Spinal cord (tissue), 10 donors: ENCODE results near the gene LRP1B. TPM values are rescaled to one million over a fixed set of nuclear protein-coding genes. Genes with fewer than 3 reads are reported as not detected.

ENCODE experiments used
- DNase-seq, 6 donors: peaks; one replicate each; pipeline versions ENCODE4 v3.0.0 to v3.0.0-alpha.2; 2013 to 2015; ENCODE audit warnings: low spot score in 6 of 6, low read depth in 4 of 6
- H3K27ac ChIP-seq: one replicate; pipeline ENCODE4 v1.5.1; 2013; ENCODE audit warnings: low read depth, low read length, control low read depth
- H3K27me3 ChIP-seq: one replicate; pipeline ENCODE4 v1.6.1; 2013; ENCODE audit warnings: low read length; ENCODE audit not compliant: control insufficient read depth, insufficient read depth
- H3K36me3 ChIP-seq: one replicate; pipeline ENCODE4 v1.6.1; 2013; ENCODE audit warnings: low read length; ENCODE audit not compliant: control insufficient read depth, insufficient read depth
- H3K4me1 ChIP-seq: one replicate; pipeline ENCODE4 v1.6.1; 2013; ENCODE audit warnings: low read length; ENCODE audit not compliant: control insufficient read depth, insufficient read depth
- H3K4me3 ChIP-seq: one replicate; pipeline ENCODE4 v1.5.1; 2013; ENCODE audit warnings: low read depth, low read length, control low read depth
- H3K9me3 ChIP-seq: one replicate; pipeline ENCODE4 v1.6.1; 2013; ENCODE audit warnings: low read length; ENCODE audit not compliant: control insufficient read depth, insufficient read depth
- WGBS: methylation state at CpG from one replicate; pipeline ENCODE4 v1.1.5; 2013; ENCODE audit warnings: missing lambda C conversion rate; ENCODE audit not compliant: insufficient coverage; 5-methylcytosine and 5-hydroxymethylcytosine counted together
- polyA plus RNA-seq, 2 donors: library from polyadenylated mRNA; unstranded; fragments of 120-200 nt; gene quantifications; one replicate each; pipeline ENCODE4 v1.2.1, GENCODE V29; 2013; ENCODE audit not compliant: insufficient read length in 2 of 2
- total RNA-seq, 2 donors: library from RNA; depleted of rRNA in 1 of 2; stranded (reverse); fragments of 120-200 nt in 1 of 2; fragments of >200 nt in 1 of 2; gene quantifications; one replicate each; pipeline versions ENCODE4 v1.2.3 to v1.2.4, GENCODE V29; 2013 to 2014
- donor health status: healthy.

LRP1B gene
- total and polyA plus RNA-seq, 4 donors, result 22.1 to 70.2 (median 32.1) TPM

DNA sequence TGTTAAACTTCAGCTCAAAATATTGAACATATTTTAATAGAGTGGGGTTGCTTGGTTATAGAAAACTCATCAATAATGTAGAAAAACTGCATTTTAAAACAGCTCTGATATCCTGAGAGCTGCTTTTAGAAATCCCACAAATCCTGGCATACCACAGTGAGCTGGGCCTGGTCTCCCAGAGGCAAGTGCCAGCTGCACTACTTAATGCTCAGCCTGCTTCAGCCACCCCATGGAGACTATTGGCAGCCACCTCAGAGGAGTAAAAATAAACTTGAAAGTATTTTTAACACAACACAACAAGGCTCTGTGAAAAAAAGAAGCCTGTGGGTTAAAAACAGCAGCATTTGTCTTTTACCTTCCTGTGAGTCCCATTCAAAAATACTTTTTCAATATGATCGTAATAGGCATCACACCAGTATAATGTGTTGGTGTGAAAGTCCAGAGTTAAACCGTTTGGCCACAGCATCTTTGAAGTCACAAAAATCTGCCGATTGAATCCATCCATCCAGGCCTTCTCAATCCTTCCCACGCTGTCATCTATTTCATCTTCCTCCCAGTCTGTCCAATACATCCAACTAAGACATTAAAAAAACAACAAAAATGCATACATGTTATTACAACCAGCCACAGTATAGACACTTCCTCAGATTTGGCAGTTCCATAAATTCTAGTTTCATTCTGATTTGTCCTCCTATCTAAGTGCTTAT is 1115.3 kb downstream of the LRP1B start:
- Histone ChIP-seq H3K4me3 (no peak overlapping the region), H3K4me1 (no peaks in the 10 kb centered on the region), H3K36me3 (no peaks in the 10 kb centered on the region), H3K27me3 (no peaks in the 10 kb centered on the region), H3K9me3 (no peaks in the 10 kb centered on the region), H3K27ac (peak overlapping the region; percentile 49)
- DNase-seq, result peak in 5 of 6 donors; percentile 41 to 86 (median 49)
- 41% methylated on average over 2 of the region's 4 CpGs for WGBS

DNA sequence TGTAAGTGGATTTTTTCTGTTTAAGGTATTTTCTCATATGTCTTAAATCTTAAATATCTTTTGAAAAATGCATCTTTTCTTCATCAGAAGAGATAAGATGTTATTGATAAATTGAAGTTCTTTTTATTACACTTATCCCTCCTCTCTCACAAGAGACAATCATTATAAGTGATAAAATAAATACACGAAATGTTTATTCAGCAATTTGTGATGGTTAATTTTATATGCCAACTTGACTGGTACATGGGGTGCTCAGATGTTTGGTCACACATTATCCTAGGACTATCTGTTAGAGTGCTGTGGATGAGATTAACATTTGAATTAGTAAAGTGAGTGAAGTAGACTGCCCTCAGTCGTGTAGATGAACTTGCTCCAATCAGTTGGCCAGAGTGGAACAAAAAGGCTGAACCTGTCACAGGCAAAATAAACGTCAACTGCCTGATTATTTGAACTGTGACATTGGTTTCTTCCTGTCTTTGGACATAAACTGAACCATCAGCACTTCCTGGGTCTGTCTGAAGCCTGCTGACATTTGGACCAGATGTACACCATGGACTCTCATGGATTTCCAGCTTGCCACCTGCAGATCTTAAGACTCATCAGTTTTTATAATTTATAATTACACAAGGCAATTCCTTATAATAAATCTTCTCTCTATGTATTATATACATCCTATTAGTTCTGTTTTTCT is 1126.7 kb downstream of the LRP1B start:
- Histone ChIP-seq H3K9me3 (no peaks in the 10 kb centered on the region), H3K27me3 (no peaks in the 10 kb centered on the region), H3K27ac (no peak overlapping the region), H3K36me3 (no peaks in the 10 kb centered on the region), H3K4me1 (no peaks in the 10 kb centered on the region), H3K4me3 (no peak overlapping the region)
- DNase-seq, result no peak
- WGBS, result 78% methylated on average over 2 of the region's 3 CpGs

DNA sequence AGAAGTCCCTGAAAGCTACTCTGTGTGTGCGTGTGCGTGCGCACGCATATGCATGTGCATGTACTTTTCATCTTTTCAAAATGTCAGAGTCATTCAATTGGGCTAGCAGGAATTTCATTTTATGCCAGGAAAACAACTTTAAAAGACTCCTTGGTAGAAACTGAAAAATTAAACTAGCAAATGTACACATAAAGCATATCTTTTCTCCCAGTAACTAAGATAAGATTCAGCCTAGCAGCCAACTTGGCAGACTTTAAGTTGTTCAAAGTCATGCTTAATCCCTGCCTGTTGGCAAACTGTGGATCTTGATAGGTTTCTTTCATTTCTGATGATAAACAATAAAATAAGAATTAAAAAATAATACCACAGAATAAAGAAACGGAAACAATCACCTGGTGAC is 1129.1 kb downstream of the LRP1B start:
- H3K27ac ChIP-seq, result no peak overlapping the region
- H3K36me3 ChIP-seq, result no peaks in the 10 kb centered on the region
- H3K9me3 ChIP-seq, result no peaks in the 10 kb centered on the region
- peak in 1 of 6 donors; percentile 26 for DNase-seq
- WGBS, result 93% methylated on average over 4 of the region's 5 CpGs
- H3K27me3 ChIP-seq, result no peaks in the 10 kb centered on the region
- no peak overlapping the region for H3K4me3 ChIP-seq
- H3K4me1 ChIP-seq, result no peaks in the 10 kb centered on the region

DNA sequence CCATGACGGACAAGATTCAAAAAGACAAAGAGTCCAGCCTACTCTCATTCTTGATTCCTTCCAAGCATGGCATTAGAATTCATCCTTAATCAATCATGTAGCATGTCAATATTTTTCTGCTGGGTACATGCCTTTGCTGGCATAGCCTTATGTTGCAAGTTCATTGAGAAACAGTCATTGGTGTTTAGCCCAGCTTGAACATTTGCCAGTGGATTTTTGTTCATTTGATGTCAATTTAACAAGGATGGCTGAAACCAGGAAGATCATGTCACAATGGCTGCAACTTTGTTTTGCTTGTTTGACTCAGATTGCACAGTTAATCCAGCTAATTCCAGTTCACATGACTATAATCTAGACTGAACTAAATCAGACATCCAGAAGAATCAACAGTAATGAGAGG is 1132.2 kb downstream of the LRP1B start:
- H3K9me3 ChIP-seq, result no peaks in the 10 kb centered on the region
- no CpG with 5 or more reads among the region's 1 CpG for WGBS
- DNase-seq, result no peak
- no peak overlapping the region for H3K27ac ChIP-seq
- no peaks in the 10 kb centered on the region for H3K4me1 ChIP-seq
- H3K27me3 ChIP-seq, result no peaks in the 10 kb centered on the region
- H3K4me3 ChIP-seq, result no peak overlapping the region
- no peaks in the 10 kb centered on the region for H3K36me3 ChIP-seq

DNA sequence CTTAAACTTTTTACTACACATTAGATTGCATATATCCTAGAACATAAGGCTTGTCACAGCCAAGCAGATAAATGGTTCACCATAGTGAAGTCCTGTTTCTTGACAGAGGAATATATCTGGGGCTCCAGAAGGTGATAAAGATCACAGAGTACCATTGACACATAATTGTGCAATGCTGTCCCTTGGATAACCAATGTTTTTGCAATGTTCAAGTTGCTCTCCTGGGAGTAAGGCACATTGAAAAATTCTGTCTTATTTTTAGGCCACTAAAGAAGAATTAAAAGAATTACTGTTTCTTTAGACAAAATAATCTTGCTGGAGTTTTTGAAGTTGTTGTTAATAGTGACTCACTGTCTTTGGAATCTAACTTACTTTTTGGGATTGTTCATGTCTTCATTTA is 1132.8 kb downstream of the LRP1B start:
- H3K27ac ChIP-seq, result no peak overlapping the region
- no peaks in the 10 kb centered on the region for H3K27me3 ChIP-seq
- H3K4me3 ChIP-seq, result no peak overlapping the region
- no peak for DNase-seq
- no peaks in the 10 kb centered on the region for H3K9me3 ChIP-seq
- H3K4me1 ChIP-seq, result no peaks in the 10 kb centered on the region
- H3K36me3 ChIP-seq, result no peaks in the 10 kb centered on the region

DNA sequence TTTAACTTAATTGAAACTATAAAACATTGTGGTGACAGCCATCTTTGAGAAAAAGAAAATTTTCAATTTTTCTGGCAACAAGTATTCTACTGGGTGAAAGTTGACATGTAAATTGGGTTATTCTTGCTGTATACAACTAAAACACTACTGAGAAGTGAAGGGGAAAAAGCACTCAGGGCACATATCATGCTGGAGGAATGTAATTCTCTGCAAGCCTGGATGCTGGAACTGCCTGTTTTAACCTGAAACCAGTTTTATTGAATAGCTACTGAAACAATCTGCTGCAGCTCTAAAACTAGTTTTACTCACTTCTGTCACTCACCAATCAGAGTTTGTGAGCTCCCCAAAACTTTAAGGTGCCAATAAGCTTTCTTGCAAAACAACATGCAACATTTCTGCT is 1136.0 kb downstream of the LRP1B start:
- Histone ChIP-seq H3K36me3 (no peaks in the 10 kb centered on the region), H3K27ac (no peak overlapping the region), H3K4me3 (no peak overlapping the region), H3K4me1 (no peaks in the 10 kb centered on the region), H3K9me3 (no peaks in the 10 kb centered on the region), H3K27me3 (no peaks in the 10 kb centered on the region)
- no peak for DNase-seq

DNA sequence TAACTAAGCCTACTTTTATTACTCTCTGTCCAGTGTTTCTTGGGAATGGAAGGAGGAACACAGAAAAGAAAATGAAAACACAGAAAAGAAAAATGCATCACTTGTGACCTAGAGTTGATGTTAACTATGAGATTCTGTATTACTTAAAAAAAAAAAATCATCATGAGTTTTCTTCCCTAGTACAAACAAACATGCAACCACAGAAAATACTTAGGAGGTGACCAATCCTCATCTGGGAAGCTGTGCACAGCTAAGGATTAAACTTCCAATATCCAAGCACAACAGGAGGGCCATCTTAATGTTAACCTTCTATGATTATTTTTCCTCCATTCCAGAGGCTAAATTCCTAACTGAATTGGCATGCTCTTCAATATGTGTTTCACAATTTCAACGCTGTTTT is 1140.4 kb downstream of the LRP1B start:
- WGBS, result no CpG with 5 or more reads among the region's 1 CpG
- H3K4me3 ChIP-seq, result no peak overlapping the region
- H3K36me3 ChIP-seq, result no peaks in the 10 kb centered on the region
- no peaks in the 10 kb centered on the region for H3K4me1 ChIP-seq
- no peaks in the 10 kb centered on the region for H3K9me3 ChIP-seq
- peak in 1 of 6 donors; percentile 16 for DNase-seq
- H3K27ac ChIP-seq, result no peak overlapping the region
- H3K27me3 ChIP-seq, result no peaks in the 10 kb centered on the region

DNA sequence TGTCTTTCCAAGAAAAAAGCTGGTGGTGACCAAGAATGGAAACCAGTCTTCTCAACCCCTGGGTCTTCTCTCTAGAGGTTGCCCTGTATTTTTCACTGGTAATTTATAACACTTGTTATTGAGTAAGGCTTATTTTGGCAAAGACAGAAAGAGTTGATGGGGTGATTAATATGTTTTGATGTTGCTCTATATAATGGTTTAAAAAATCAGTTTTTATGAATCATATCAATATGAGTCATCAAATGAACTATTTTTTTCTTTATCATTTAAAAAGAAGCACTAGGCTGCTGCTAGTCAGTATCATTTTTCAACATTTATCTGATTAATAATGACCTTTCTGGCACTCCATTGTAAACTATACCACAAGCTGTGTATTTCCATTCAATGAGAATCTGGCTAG is 1142.2 kb downstream of the LRP1B start:
- Histone ChIP-seq H3K36me3 (no peaks in the 10 kb centered on the region), H3K9me3 (no peaks in the 10 kb centered on the region), H3K4me1 (no peaks in the 10 kb centered on the region), H3K27ac (no peak overlapping the region), H3K4me3 (no peak overlapping the region), H3K27me3 (no peaks in the 10 kb centered on the region)
- DNase-seq, result no peak

DNA sequence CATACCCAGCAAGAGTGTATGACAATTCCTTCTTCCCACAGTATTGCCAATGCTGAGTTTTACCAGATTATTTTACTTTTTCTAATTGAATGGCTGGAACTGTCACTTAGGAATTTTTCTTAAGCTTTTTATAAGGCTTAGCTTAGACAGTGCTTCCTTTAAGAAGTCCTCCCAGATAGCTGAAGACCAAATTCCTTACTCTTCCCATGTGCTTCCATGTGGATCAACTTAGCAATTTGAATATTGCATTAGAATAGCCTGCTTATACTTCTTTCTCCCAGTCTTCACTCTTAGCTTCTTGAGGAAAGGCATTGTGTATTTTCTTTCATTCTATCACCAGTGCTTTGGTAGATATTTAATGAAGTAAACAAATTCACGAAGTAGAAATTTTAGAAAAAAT is 1144.4 kb downstream of the LRP1B start:
- no peak overlapping the region for H3K27ac ChIP-seq
- WGBS, result no CpG with 5 or more reads among the region's 1 CpG
- no peak for DNase-seq
- H3K4me1 ChIP-seq, result no peaks in the 10 kb centered on the region
- H3K36me3 ChIP-seq, result no peaks in the 10 kb centered on the region
- no peaks in the 10 kb centered on the region for H3K27me3 ChIP-seq
- no peak overlapping the region for H3K4me3 ChIP-seq
- no peaks in the 10 kb centered on the region for H3K9me3 ChIP-seq

DNA sequence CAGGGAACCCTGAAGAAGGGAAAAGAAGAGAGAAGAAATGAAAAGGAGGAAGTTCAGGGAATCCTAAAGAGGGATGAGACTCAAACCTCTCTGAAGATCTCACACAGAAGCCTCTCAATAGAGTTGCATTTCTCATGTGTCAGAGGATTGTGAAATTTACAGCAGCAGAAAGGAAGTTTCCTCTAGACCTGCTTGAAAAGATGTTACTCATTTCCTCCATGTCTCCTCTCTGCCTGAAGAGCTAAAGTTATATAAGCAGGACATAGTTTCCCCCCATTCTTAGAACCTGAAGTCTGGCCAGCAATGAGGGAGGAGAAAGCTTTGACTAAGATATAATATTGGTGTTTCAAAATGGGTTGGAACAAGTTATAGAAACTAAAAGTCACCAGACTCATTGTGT is 1155.6 kb downstream of the LRP1B start:
- Histone ChIP-seq H3K27ac (no peak overlapping the region), H3K4me1 (no peaks in the 10 kb centered on the region), H3K9me3 (no peaks in the 10 kb centered on the region), H3K36me3 (no peaks in the 10 kb centered on the region), H3K4me3 (no peak overlapping the region), H3K27me3 (no peaks in the 10 kb centered on the region)
- no peak for DNase-seq
